GM18873 (cell line): ENCODE data around the gene AKR7A2.

Experiments
- ATAC-seq: cut with Tn5 transposase; IDR thresholded peaks from one replicate; pipeline ENCODE4 v1.9.1; 2021; ENCODE audit warnings: mild to moderate bottlenecking, moderate library complexity, moderate number of reproducible peaks; ENCODE audit not compliant: unreplicated experiment, low FRiP score

Gene AKR7A2

DNA sequence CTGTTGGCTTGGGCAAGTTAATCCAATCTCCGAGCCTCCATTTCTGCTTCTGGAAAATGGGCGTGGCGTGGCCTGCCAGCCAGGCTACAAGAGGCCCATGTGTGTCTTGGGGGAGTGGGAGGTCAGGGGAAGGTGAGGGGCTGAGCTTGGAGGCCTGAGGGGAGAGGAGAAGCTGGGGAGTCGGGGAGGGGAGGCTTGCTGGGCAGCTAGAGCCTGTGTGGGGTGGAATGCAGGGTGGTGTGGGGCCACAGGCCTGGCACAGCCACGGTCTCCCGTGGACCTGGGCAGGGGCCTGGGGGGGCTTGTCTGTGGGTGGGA is 14.8 kb upstream of the AKR7A2 start:
- no peak for ATAC-seq

DNA sequence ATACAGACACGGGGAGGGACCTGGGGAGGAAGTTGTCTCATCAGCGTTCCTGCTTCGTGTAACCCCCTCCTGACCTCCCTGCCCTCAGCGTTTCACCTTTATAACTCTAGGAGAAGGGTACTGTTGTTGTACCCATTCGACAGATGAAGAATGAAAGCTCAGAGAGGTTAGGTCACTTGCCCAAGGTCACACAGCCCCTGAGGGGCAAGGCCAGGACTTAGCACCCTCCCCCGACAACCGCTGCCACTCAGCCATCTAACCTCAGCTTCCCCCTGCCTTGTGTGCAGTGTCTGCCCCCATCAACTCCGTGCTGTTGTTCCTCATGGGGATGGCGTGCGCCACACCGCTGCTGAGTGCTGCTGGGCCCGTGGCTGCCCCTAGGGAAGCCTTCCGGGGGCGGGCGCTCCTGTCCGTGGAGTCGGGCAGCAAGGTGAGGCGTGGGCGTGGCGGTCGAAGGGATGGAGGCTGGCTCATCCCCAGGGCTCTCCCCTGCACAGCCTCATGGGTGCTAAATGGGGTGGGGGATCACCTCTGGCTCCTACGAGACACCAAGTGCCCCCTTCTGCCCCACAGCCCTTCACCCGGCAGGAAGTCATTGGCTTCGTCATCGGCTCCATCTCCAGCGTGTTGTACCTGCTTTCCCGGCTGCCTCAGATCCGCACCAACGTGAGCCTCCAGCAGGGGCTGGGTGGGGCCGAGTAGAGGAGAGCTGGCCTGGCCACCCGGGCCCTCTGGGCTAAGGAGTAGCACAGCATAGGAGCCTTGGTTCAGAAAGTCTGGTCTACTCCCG is 14.2 kb upstream of the AKR7A2 start:
- no peak for ATAC-seq

DNA sequence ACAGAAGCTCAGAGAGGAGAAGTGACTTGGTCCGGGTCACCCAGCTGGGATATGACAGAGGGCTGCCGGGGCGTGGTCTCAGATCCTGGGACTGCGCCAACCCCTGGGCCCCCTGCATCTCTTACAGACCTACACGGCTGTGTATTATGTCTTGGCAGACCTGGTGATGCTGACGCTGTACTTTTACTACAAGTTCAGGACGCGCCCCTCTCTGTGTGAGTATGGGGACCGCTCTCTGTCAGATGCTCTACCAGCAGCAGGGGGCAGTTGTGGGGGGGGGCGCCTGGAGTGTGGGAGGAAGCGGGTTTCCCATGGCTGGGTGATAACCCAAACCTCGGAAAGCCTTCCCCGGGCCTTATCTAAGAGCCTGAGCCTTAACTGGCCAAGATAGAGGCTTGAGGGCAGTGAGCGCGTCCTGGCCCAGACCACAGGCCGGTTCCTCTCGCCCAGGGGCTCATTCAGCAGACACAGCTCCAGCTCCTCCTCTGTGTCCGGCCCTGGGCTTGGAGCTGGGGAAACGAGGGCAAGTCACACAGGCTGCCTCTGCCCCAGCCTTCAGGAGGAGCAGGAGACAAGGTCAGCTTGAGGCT is 13.5 kb upstream of the AKR7A2 start:
- ATAC-seq: no peak

GRCh38 chr1:19324665-19324990 is 12.7 kb upstream of the AKR7A2 start:
- no peak for ATAC-seq

GRCh38 chr1:19323987-19324664 is 12.2 kb upstream of the AKR7A2 start:
- no peak for ATAC-seq

DNA sequence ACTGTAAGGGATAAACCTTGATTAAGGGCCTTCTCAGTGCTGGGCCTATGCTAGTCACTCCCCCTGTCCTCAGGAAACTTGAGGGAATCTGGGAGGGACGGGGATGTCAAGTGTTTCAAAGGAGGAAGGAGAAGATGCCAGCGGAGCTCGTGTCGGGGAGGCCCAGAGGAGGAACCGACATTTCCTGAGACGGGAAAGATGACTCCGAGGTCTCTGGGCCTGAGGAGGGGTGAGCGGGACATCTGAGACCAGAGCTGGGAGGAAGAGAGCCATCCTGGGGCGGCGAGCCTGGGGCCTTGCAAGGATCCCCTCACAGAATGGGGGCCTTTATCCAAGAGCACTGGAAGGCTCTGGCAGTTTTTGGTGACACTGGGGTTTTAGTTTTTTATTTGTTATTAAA is 10.5 kb upstream of the AKR7A2 start:
- ATAC-seq: no peak

GRCh38 chr1:19321071-19321470 is 9.1 kb upstream of the AKR7A2 start:
- no peak for ATAC-seq

DNA sequence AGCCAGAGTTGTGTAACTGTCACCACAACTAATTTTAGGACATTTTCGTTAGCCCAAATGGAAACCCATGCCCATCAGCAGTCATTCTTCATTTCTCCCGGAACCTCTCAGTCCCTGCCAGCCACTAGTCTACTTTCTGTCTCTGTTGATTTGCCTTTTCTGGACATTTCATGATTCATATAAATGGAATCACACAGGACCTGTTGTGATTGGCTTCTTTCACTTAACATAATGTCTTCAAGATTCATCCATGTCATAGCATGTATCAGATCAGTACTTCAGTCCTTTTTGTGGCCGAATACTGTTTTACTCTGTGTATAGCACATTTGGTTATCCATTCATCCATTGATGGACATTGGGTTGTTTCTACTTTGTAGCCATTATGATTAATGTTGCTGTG is 7.3 kb upstream of the AKR7A2 start:
- no peak for ATAC-seq

- no peak for ATAC-seq
Observed at GRCh38 chr1:19317126-19317910, 5.4 kb upstream of the AKR7A2 start.

DNA sequence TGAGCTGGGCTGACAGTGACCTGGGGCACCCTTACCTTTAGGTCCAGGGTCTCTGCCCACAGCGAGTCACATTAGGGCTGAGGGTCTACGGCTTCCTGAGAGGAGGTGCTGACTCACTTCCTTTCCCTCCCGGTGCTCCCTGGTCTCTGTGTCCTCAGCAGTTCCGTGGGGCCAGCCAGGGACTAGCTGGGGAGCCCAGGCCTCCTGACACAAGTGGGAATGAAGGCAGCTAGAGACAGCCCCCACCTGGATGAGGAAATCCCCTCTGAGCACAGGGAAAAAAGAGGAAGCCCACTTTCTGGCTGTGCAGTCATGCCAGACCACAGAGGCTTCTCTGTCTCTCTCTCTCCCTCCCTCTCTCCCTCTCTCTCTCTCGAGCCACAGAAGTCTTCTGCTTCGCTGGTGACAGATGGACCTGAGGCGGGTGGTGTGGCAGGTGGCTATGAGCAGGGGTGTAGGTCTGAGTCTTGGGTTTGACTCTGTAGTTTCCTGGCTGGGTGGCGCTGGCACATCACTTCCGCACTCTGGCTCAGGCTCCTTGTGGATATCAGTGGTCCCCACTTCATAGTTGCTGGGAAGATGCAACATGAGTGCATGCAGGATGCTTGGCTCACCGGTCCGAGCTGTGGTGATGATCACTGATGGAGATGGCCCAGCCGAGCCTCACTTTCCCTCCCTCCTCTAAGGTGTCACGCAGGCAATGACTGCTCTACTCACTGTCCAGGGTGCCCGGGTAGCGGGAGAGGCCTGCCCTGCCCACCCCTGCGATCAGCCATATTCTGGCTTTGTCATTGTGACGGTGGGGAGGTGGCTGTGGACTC is 3.6 kb upstream of the AKR7A2 start:
- no peak for ATAC-seq

DNA sequence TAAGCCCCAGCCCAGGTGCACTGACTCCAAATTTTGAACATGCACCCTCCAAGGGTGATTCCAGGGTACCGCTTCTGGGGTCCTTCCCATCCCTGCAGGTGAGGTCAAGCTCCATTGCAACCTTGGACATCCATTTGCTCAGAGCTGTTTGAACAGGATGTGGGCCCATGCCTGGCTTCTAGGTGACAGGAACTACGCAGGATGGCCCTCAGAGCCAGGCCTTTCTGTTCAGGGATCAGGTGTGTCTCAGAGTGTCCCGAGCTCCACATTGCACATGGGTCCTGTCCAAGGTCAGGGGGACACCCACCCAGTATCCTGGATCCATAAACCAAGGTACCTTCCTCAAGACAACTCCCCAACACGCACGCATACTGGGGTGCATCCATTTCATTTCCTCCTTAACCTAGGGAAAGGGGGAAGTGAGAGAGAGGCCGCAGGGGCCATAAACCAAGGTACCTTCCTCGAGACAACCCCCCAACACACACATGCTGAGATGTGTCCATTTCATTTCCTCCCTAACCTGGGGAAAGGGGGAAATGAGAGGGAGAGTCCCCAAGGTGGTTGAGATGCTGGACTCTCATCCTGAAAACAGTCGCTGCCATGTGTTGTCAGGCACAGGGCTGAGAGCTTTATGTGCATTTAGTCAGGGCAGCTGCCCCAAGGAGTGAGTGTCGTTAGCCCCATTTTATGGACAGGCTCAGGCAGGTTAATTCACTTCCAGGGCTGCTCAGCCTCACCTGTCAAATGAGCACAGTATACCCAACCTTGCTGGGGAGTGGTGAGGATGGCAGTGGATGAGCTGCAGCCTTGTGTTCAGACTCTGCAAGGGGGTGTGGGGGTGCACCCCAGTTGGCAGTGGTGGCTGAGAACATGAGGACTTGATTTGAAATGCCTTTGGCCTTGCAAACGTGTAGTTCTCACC is 2.3 kb upstream of the AKR7A2 start:
- no peak for ATAC-seq

DNA sequence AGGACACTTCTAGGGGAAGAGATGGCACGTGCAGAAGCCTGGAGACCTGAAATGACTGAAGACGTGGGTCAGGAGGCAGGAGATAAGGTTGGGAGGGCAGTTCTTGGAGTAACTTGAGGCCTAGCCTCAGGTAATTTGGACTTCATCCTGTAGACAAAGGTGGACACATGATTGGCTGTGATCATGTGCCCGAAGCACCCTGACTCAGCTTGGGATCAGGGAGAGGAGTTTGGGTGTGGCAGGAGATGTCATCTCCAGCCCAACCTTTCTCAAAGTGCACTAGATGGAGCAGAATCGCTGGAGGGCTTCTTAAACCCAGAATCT is 1.7 kb upstream of the AKR7A2 start:
- ATAC-seq: no peak

DNA sequence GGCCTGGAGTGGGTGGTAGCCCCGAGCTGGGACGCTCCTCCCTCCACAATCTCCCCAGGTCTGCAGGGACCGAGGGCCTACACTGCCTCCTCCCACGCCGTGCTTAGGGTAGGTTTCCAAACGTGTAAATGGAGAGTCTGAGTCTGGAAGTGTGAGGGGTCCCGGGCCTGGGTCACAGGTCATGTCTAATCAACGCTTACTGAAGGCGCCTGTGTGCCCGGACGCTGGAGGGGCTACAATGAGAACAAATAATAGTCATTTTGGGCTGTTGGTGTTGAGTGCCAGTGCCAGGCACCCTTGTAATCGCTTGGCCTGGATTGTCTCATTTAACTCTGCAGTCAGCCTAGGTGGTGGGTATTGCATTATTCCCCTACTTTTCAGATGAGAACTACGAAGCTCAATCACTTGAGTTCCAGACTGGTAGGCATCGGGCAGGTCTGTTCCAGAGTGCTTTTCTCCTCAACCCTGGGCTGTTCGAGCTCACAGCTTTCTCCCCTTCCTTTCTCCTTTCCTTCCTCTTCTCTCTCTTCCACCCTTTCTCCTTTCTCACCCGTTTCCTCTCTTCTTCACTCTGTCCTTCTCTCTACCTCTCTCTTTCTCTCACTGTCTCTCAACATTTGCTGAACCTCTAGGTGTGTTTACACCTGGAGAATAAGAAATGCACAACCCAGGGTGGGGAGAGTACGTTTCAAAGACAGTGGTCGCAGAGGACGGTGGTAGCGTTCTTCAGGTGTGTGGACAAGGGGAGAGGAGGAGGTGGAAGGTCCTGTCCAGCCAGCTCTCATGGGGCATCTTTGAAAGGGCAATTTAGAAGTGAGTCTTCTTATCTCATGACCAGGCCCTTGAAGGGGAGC is 1.1 kb upstream of the AKR7A2 start:
- ATAC-seq: peak; percentile 24

- no peak for ATAC-seq
Observed at GRCh38 chr1:19311503-19311930, 427 bp downstream of the AKR7A2 start.

- no peak for ATAC-seq
Observed at GRCh38 chr1:19310720-19311502, 1.0 kb downstream of the AKR7A2 start.

- ATAC-seq: no peak
Observed at GRCh38 chr1:19310061-19310460, 1.9 kb downstream of the AKR7A2 start.

DNA sequence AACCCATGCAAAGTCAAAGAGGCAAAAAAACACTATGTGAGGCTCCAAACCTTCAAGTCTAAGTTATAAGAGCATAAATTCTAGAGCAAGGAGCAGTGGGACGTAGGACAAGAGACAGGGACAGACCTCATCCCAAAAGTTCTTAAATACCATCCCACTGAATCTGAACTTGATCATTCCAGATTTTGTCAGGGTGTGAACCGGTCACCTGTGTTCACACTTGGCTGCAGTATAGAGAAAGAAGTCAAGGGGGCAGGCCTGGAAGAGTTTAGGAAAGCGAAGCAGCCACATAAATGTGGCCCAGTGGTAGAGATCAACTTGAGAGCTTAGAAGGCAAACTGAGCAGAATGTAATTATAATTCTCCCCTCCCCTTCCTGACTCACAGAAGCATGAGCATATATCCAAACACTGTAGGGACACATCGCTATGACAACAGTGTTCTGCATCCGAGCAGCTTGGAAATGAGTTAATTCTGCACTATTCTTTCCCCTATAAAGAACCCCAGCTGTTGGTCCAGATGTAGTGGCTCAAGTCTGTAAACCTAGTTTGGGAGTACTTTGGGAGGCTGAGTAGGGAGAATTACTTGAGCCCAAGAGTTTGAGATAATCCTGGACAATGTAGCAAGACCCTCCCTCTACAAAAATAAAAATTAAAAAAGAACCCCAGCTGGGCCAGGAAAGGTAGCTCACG is 2.7 kb downstream of the AKR7A2 start:
- ATAC-seq: no peak
